Skeletal muscle satellite cell (primary cell): ENCODE data around the gene TTC33.

Experiments used
- H3K27me3 ChIP-seq: 2 replicates; pipeline ENCODE4 v1.7.0; 2013; ENCODE audit warnings: low read length; ENCODE audit not compliant: control insufficient read depth, insufficient read depth
- H3K36me3 ChIP-seq: 2 replicates; pipeline ENCODE4 v1.7.0; 2013; ENCODE audit warnings: mild to moderate bottlenecking, control low read depth, low read length; ENCODE audit not compliant: insufficient read depth
- H3K4me1 ChIP-seq: 2 replicates; pipeline ENCODE4 v1.7.0; 2013; ENCODE audit warnings: low read length; ENCODE audit not compliant: control insufficient read depth, insufficient read depth
- H3K4me2 ChIP-seq: 2 replicates; pipeline ENCODE4 v1.7.0; 2013; ENCODE audit warnings: mild to moderate bottlenecking, low read length
- H3K4me3 ChIP-seq: 2 replicates; pipeline ENCODE4 v1.7.0; 2013; ENCODE audit warnings: low read length
- H3K9ac ChIP-seq: 2 replicates; pipeline ENCODE4 v1.7.0; 2013; ENCODE audit warnings: mild to moderate bottlenecking, low read depth, low read length, moderate library complexity
- H3K9me3 ChIP-seq: replicated peaks from 2 replicates; pipeline ENCODE4 v1.7.0; 2013; ENCODE audit warnings: mild to moderate bottlenecking, control low read depth, low read length

The TTC33 gene

GRCh38 chr5:40551496-40552491 lies 204.0 kb downstream of the TTC33 start:
- Histone ChIP-seq H3K4me1 (peaks cover 36% of the 10 kb centered on the region), H3K4me3 (peak overlapping the region; percentile 12), H3K9ac (peak overlapping the region; percentile 80), H3K9me3 (no peaks in the 10 kb centered on the region), H3K36me3 (no peaks in the 10 kb centered on the region), H3K27me3 (no peaks in the 10 kb centered on the region), H3K4me2 (peak overlapping the region; percentile 82)

- Histone ChIP-seq H3K4me3 (no peak overlapping the region), H3K4me1 (peaks cover 34% of the 10 kb centered on the region), H3K27me3 (no peaks in the 10 kb centered on the region), H3K4me2 (no peak overlapping the region), H3K9me3 (no peaks in the 10 kb centered on the region), H3K9ac (no peak overlapping the region), H3K36me3 (no peaks in the 10 kb centered on the region)
These were observed 205.3 kb downstream of the TTC33 start for GRCh38 chr5:40550481-40550880.

- Histone ChIP-seq H3K4me3 (no peak overlapping the region), H3K9ac (no peak overlapping the region), H3K9me3 (no peaks in the 10 kb centered on the region), H3K36me3 (no peaks in the 10 kb centered on the region), H3K4me2 (no peak overlapping the region), H3K4me1 (peaks cover 29% of the 10 kb centered on the region), H3K27me3 (no peaks in the 10 kb centered on the region)
These were observed 206.1 kb downstream of the TTC33 start for GRCh38 chr5:40549616-40550015.

GRCh38 chr5:40547994-40548575 lies 207.7 kb downstream of the TTC33 start:
- Histone ChIP-seq H3K4me1 (peaks cover 23% of the 10 kb centered on the region), H3K4me3 (no peak overlapping the region), H3K36me3 (no peaks in the 10 kb centered on the region), H3K27me3 (no peaks in the 10 kb centered on the region), H3K9ac (no peak overlapping the region), H3K4me2 (no peak overlapping the region), H3K9me3 (no peaks in the 10 kb centered on the region)

GRCh38 chr5:40547557-40547956 lies 208.2 kb downstream of the TTC33 start:
- Histone ChIP-seq H3K4me2 (no peak overlapping the region), H3K9me3 (no peaks in the 10 kb centered on the region), H3K4me3 (no peak overlapping the region), H3K4me1 (peaks cover 18% of the 10 kb centered on the region), H3K36me3 (no peaks in the 10 kb centered on the region), H3K27me3 (no peaks in the 10 kb centered on the region), H3K9ac (no peak overlapping the region)

- H3K4me1 ChIP-seq: no peaks in the 10 kb centered on the region
- H3K9me3 ChIP-seq: no peaks in the 10 kb centered on the region
- no peaks in the 10 kb centered on the region for H3K36me3 ChIP-seq
- no peak overlapping the region for H3K9ac ChIP-seq
- H3K27me3 ChIP-seq: no peaks in the 10 kb centered on the region
- no peak overlapping the region for H3K4me2 ChIP-seq
- H3K4me3 ChIP-seq: no peak overlapping the region
These were observed 215.5 kb downstream of the TTC33 start for GRCh38 chr5:40540301-40540700.

GRCh38 chr5:40524677-40525076 lies 231.1 kb downstream of the TTC33 start:
- H3K4me1 ChIP-seq: no peaks in the 10 kb centered on the region
- H3K9ac ChIP-seq: no peak overlapping the region
- no peaks in the 10 kb centered on the region for H3K9me3 ChIP-seq
- no peak overlapping the region for H3K4me2 ChIP-seq
- no peaks in the 10 kb centered on the region for H3K27me3 ChIP-seq
- H3K36me3 ChIP-seq: no peaks in the 10 kb centered on the region
- no peak overlapping the region for H3K4me3 ChIP-seq

- no peaks in the 10 kb centered on the region for H3K27me3 ChIP-seq
- no peaks in the 10 kb centered on the region for H3K36me3 ChIP-seq
- no peaks in the 10 kb centered on the region for H3K9me3 ChIP-seq
- no peak overlapping the region for H3K4me3 ChIP-seq
- peak overlapping the region; percentile 33 for H3K4me2 ChIP-seq
- H3K4me1 ChIP-seq: peaks cover 6% of the 10 kb centered on the region
- no peak overlapping the region for H3K9ac ChIP-seq
These were observed 233.8 kb downstream of the TTC33 start for GRCh38 chr5:40521925-40522324.

GRCh38 chr5:40521108-40521785 lies 234.5 kb downstream of the TTC33 start:
- H3K9me3 ChIP-seq: no peaks in the 10 kb centered on the region
- no peak overlapping the region for H3K4me3 ChIP-seq
- no peaks in the 10 kb centered on the region for H3K27me3 ChIP-seq
- peak overlapping the region; percentile 33 for H3K4me2 ChIP-seq
- no peaks in the 10 kb centered on the region for H3K36me3 ChIP-seq
- H3K9ac ChIP-seq: no peak overlapping the region
- H3K4me1 ChIP-seq: peaks cover 6% of the 10 kb centered on the region

GRCh38 chr5:40518485-40518917 lies 237.3 kb downstream of the TTC33 start:
- Histone ChIP-seq H3K4me2 (peak overlapping the region; percentile 9), H3K27me3 (no peaks in the 10 kb centered on the region), H3K4me3 (no peak overlapping the region), H3K9me3 (no peaks in the 10 kb centered on the region), H3K36me3 (no peaks in the 10 kb centered on the region), H3K4me1 (peaks cover 6% of the 10 kb centered on the region), H3K9ac (no peak overlapping the region)

- Histone ChIP-seq H3K36me3 (no peaks in the 10 kb centered on the region), H3K4me3 (no peak overlapping the region)
These were observed 240.3 kb downstream of the TTC33 start for GRCh38 chr5:40515476-40515875.

More at GRCh38 chr5:40515476-40515875, 240.3 kb downstream of the TTC33 start:
- peaks cover 6% of the 10 kb centered on the region for H3K4me1 ChIP-seq
- no peaks in the 10 kb centered on the region for H3K27me3 ChIP-seq
- H3K4me2 ChIP-seq: no peak overlapping the region
- no peaks in the 10 kb centered on the region for H3K9me3 ChIP-seq
- H3K9ac ChIP-seq: no peak overlapping the region
